NCI-H2171 treated with DMSO at 0.1 percent for 48 hours (cell line): ENCODE measurements around the gene RHO.
A peak's percentile ranks its signal among the peaks of the same experiment; 100 is the strongest.
"Not testable (repeated sequence)": the region's sequence is repeated elsewhere in the genome, so short reads cannot be mapped to it uniquely, and the experiment has no call there.

ENCODE experiments used
- DNase-seq: peaks from one replicate; lab custom pipeline; 2025; lab: John Stamatoyannopoulos, UW

RHO gene

DNA sequence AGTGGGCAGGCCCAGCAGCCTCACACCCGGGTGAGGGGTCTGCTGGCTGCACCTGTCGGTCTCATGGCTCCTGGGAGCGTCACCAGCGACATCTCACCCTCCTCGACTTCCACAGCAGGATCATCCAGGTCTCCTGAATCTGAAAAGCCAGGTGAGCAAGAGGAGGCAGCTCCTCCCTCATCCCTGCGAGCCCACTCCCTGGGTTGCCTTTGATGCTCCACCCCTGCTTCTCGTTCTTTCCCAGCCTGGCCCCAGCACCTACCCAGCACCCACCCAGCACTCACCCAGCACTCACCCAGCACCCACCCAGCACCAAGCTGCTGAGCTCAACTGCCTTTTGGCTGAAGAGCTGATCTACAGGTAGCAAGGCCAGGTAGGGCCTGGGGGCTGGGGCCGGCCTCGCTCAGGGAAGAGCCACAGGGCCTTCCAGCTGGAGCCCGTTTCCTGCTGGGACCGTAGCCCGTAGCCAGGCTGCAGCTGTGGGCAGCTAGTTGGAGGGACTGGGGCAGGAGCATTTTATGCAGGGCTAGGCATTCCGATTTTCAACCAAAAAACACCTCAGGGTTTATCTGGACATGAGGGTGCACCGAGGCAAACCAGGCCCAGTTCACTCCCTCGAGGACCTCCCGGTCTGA, 14.8 kb downstream of the RHO start, which contains the start of gene H1-8:
TSS of gene H1-8 (plus strand) at position 20 of the 635 bp plus-strand sequence. CDS start at position 64, 44 bp downstream.
- no peak for DNase-seq

DNA sequence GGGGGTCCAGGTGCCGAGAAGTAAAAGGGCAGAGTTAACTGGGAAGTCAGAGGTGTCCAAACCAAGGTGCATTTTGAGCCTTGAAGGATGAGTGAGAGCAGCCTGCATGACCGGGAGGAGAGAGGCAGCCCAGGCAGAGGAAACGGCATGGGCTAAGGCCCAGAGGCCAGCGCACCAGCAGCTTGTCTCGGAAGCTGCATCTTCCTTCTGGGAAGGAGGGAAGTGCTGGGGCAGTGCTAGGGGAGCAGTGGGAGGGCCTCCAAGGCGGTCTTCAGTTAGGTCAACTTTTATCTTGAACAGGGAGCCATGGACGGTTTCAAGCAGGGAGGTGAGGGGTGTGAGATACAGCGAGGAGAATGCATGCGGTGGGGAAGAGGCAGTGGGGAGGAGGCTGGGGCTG, 15.6 kb downstream of the RHO start:
- DNase-seq: no peak

DNA sequence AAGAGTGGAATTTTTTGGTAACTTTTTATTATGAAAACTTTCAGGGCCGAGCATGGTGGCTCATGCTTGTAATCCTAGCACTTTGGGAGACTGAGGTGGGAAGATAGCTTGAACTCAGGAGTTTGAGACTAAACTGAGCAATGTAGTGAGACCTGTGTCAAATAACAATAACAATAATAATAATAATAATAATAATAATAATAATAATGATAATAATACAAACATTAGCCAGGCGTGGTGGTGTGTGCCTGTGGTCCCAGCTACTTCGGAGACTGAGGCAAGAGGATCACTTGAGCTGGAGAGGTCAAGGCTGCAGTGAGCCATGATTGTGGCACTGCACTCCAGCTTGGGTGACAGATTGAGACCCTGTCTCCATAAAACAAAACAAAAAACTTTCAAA, 17.5 kb downstream of the RHO start:
- not testable (repeated sequence) for DNase-seq

DNA sequence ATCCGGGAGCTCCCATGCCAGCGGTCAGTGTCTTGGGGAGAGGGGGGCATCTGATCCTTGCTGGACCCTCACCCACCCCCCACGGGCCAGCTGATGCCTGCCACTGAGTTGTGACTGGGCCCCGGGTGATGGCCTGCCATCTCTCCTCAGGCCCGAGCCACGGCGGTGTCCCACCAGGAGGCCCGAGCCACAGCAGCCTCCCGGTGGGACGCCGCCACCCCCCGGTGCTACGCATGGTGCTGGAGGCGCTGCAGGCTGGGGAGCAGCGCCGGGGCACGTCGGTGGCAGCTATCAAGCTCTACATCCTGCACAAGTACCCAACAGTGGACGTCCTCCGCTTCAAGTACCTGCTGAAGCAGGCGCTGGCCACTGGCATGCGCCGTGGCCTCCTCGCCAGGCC, 18.8 kb downstream of the RHO start:
- DNase-seq: no peak

DNA sequence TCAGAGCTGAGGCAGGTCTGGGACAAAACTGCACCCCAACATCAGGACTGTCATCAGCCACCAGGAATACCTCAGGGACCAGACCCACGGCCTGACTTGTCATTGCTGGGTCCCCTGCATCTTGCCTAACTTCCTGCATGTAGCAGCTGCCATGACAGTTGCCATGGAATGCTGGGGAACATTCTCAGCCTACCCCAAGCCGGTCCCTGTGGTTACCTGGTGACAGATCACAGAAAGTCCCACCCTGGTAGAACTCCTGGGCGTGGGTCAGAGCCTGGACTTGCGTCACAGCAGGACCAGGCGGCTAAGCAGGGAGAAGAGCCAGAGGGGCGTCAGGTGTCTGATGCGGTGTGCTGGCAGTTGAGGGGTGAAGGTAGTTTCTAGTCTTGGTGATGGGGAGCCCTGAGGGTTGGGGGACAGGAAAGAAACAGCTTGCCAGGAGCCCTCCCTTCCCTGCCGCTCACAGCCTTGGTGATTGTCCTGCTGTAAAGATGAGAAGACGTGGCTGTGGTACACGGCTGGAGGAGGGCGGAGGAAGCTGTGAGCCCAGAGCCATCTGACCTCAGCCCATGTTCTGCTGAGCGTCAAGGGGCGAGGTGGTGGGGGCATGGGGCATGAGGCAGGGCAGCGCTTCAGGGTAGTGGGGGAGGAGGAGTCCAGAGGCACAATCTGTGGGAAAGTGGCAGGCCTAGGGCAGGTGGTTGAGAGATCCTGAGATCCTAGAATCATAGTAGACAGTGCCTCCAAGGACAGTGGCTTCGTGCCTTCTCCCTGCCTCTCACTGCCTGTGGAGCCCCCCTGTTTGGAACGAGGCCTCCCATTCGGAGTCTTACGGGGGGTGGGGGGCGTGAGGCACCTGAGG, 19.9 kb downstream of the RHO start:
- no peak for DNase-seq

DNA sequence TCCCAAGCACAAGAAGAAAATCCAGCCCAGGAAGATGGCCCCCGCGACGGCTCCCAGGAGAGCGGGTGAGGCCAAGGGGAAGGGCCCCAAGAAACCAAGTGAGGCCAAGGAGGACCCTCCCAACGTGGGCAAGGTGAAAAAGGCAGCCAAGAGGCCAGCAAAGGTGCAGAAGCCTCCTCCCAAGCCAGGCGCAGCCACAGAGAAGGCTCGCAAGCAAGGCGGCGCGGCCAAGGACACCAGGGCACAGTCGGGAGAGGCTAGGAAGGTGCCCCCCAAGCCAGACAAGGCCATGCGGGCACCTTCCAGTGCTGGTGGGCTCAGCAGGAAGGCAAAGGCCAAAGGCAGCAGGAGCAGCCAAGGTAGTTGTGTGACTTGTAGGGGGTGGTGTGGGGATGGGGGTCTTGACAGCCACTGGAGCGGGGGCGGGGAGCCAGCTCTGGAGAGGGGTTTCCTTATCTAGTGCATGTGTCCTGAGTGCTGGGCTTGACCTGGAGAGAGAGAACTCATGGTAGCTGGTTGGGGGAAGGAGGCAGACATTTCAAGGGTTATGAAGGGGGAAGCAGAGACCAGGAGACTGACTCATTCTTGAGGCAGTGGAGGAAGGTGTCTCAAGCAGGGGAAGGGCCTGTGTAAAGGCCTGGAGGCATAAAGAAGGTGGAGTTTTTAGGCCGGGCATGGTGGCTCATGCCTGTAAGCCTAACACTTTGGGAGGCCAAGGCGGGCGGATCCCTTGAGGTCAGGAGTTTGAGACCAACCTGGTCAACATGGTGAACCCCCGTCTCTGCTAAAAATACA, 20.8 kb downstream of the RHO start:
- no peak for DNase-seq

DNA sequence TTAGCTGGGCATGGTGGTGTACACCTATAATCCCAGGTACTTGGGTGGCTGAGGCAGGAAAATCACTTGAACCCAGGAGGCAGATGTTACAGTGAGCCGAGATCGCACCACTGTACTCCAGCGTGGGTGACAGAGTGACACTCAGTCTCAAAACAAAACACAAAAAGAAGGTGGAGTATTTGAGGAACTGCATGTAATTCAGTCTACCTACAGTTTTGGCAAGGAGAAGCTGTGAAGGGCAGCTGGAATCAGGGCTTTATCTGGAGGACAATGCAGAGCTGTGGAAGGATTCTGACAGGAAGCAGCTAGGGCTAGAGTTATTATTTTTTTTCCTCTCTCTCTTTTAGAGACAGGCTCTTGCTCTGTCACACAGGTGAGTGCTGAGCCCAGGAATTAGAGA, 21.4 kb downstream of the RHO start:
- DNase-seq: no peak

DNA sequence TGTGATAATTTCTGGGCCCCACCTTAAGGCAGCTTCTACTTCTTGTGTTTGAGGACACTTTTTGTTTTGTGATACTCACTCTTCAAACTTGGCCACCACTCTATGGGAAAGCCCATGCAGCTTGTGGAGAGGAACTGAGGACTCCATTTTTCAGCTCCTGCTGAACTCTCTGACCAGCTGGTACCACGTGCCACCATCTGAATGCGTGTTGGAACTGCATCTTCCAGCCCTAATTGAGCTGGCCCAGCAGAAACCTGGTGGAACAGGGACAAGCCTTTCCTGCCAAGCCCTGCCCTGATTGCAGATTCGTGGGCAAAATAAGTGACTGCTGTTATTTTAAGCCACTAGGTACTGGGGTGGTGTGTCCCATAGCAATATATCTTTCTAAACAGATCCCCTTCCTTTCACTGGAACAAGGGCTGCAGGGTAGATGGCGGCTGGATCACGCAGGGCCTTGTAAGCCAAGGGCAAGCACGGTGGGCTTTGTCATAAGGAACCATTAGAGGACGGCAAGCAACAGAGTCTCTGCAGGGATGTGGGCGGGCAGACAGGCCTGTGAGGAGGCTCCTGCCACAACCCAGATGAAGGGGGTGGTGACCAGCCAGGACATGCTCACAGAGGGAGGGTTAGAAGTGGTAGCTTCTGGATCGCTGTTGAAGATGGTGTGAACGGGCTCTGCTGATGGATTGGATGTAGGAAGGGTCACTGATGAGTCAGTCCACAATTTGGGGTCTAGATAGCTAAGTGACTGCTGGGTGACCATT, 24.0 kb downstream of the RHO start:
- DNase-seq: no peak

DNA sequence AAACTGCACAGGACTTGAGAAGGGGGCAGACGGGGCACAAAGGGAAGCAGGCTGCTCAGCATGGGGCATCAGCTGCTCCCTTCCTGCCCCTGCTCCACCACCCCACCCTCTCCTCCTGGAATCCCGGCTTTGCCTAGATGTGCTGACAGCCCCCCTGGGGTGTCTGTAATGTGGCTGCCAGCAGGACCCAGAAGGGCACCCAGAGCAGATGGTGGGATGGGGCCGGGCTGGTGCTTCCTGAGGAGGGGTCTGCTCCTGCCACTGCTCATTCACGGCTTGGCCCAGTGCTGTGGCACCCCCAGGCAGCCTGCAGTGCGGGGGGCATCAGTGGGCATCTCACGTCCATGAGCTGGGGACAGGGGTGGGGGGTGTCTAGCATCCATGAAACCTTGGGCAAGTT, 24.7 kb downstream of the RHO start:
- peak; percentile 72 for DNase-seq

DNA sequence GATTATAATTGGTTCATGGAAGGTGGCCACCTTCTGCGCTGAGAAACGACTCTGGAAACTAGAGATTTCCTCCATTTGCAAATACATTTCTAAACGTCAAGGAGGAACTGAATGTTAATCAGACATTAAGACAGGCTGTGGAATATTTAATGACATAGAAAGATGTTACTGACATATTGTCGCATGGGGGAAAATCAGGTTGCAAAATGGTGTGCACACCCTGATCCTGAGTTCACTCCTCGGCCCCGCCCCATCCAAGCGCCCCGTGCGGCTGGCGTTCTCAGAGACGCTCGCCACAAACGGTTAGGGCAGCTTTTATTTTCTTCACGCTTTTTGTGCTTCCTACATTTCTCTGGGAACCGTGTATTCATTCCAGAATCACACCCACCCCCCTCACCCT, 25.3 kb downstream of the RHO start:
- DNase-seq: peak; percentile 55

DNA sequence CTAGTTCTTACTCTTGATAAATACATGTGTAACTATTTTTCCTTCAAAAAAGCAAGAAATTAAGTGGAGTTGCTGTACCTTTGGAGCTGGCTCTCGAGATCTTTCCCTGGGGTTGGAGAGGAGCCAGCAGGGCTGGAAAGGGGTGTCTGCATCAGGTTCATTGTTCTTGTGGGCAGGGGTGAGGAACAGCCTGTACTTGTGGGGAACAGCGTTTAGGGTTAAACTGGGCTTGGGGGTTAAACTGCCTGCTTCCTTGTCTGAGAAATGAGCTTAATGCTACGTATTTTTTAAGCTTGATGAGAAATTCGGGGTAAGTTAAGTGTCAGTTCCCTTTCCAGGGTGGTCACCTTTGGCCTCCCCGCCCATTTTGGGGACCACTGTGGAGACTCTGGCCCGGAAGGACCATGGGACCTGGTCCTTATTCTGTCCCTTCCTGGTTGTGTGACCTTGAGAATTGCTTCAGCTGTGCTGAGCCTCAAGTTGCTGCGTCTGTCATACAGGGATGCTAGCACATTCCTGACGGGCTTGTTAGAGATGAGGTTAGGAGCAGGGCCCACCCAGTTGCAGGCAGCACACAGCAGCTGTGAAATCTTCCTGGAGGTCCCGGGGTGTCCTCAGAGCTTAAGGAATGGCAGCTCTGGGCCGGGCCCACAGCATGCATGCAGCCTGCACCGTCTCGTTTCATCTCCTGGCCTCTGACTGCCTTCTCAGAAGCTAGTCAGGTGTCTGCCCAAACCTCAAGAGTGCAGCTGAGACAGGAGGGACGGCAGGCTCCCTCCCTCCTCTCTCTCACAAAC, 26.1 kb downstream of the RHO start:
- peak; percentile 39 for DNase-seq

DNA sequence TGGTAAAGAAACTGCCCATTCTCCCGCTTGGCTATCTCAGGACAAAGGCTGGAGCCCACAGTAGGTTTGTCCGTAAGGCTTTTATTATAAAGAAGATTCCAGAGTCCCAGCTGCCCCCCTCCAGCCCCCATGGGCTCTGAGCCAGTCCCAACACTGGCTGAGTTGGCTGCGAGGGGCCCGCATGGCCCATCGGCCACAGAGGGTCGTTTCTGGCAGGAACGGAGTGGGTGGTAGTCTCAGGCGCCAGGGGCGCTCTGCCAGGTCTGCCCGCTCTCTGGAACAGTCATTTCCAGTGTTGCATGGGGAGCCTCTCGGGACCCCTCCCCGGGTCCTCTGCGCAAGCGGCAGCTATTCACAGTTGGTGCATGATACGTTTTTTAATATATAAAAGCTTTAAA, 26.7 kb downstream of the RHO start:
- no peak for DNase-seq

DNA sequence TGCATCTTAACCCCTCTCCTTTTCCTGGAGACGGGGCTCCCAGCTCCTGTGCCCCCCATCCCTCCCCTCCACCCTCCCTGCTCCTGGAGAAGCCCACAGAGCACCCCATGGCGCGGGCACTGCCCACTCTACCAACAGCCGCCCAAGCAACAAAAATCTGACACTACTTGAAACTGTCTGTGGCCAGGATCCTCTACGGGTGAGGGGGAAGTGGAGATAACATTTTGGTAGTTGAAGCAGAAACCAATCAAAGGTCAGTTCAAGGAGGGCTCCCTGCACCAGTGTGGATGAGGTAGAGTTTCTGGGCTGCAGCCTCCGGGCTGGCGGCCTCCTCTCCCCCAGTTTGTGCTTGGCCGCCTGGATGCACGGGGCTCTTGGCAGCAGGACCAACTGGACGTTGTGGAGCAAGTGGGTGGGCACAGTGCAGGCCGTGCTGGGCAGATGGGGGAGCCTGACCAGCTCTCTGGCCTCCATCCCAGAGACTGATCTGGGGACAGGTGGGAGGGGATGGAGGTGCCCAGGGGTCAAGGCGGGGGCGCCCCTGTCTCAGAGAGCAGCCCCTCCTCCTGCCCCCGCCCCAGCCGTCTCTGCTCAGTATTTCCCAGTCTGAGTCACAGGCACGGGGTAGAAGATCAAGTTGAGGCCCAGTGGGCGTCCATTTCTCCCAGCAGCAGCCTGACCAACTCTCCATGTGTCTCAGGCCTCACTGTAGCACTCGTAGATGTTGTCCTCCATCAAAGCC, 27.3 kb downstream of the RHO start:
- no peak for DNase-seq

DNA sequence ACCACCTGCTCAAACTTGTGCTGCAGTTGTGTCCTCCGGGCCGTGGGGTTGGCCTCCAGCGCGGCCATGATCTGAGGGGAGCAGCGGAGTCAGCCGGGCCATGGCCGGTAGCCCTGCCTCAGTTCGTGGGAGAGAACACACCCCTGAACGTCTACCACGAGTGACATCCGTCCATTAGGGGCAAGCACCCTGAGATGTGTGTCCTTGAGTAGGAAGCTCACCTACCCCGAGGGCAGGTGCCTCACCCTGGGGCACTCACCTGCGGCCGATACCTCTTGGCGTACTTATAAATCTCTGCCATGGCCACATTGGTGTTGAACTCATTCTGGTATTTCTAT, 27.9 kb downstream of the RHO start:
- no peak for DNase-seq

DNA sequence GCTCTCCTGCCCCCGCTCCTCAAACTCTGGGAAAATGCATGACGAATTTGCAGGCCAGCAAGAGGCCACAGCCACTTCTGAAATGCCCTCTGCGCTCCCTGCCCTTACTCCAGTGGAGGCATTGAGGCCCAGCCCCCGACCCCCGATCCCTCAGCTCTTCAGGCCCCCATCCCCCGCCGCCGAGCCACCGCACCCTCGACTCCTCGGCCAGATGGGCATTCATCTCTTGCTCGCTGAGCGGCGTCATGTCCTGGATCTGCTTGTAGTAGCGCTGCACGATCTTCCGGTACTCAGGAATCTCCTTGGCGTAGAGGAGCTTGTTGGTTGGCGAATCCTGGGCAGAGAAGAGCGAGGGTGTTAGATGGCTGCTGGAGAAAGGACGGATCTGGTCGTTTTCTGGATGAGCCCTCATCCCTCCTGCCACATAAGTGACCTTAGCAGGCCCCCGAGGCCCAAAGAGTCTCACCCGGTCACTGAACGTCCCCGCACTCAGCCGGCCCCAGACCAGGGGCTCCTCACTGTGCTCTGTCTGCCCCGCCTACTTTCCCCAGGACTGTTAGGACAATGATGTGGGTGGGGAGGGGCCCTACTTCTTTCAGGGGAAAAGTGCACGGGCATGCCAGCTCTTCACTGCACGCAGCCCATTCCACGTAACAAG, 28.6 kb downstream of the RHO start:
- DNase-seq: no peak

DNA sequence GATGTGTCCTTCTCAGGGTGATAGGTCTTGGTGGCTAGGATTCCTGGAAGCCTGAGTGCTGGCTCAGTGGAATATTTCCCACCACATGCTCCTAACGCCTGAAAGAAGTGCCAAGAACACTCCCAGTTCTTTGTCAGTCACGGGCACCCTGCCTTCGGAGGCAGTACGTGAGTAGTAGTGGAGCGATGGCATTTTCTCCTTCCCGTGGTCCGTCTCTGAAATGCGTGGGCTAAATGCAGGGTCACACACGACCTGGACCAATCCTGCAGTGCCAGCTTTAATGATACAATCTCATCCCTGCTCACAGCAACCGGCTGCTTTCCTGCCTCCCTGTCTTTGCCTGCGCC, 29.1 kb downstream of the RHO start:
- DNase-seq: no peak

DNA sequence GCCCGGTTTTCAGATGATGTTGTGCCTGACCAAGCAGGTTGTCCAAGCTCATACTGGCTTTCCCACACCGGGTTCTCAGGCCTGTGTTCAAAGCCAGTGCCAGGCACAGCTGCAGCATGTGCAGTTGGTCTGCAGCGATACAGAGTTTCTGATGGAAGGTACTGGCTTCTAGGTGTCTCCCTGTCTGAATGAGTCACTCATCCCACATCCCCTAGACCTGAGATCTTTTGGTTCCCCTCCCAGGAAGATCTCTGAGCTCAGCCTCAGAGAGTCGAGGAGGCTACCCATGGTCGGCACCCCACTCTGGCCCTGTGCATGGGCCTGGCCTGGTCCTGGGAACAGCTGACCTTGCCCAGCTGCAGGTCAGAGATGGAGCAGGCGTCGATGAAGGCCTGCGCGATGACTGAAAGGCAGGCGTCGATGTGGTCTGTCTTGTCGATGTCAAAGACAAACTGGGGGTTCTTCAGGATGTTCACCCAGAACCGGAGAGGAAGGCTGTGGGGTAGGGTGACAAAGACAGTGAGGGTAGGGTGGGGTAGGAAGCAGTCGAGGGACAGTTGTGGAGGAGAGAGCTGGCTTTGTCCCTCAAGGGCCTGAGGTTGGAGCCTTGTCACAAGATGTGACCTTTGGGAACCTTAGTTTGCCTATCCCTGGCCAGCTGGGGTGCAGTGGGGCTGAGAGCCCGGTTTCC, 29.8 kb downstream of the RHO start:
- no peak for DNase-seq

DNA sequence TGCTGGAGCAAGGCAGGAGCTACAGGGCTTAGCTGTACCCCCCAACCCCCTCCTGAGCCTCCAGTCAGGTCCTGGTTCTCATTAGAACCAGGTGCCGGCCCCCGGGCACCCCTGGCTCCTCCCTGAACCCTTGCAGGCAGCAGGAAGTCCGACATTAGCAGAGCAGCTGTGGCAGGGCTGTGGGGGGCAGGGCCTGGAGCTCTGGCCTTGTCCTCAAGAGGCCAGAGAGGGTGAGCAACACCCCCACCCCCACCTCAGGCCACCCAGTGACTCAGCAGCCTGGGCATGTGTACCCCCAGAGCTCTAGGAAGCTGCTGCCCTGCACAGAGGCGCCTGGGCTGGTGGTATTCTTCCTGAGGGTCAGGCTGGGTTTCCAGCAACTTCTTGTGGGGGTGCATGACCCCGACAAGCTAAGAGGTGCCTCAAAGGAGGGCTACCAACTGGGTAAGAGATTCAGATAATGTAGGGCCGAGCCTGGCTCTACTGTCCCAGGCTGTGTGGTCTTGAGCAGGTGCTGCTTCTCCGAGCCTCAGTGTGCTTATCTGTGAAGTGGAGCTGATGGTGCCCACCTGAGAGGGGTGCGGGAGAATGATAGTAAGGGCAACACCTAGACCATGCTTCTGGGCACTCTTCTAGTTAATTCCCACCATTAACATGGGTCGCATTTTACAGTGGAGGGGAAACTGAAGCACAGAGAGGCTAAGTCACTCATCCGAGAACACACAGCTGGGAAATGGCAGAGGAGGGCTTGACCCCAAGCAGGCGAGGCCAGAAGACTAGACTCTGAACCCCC, 30.5 kb downstream of the RHO start:
- DNase-seq: no peak
